Measurements from ENCODE around the gene PGM1.
"Not testable (repeated sequence)": the region's sequence is repeated elsewhere in the genome, so short reads cannot be mapped to it uniquely, and the experiment has no call there.

PGM1 gene

DNA sequence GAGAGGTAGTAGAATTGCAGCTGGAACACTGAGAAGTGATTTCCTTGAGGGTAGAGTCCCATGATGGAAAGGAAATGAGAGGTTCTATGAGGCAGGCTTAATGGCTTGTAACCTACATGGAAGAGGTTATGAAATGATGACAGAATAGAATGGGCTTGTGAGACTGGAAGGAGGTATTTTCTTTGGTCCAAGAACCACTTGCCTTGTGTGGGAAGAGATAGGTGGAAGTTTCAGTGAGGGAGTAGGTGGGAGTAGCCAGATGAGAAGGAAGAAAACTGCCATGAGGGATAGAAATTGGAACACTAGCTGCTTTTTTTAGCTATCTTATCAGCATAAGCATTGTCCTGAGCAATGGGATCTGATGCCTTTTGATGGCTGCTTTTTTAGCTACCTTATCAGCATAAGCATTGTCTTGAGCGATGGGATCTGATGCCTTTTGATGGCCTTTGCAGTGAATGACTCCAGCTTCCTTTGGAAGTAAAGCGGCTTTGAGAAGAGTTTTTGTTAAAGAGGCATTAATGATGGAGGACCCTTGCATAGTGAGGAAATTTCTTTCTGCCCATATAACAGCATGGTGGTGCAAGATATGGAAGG is 18.9 kb upstream of the PGM1 start:
- H3K4me3 ChIP-seq (ENCODE audit: low read length); H3K36me3 ChIP-seq (ENCODE audit: control insufficient read depth, insufficient read depth, low read length); H3K4me1 ChIP-seq (ENCODE audit: control insufficient read depth, insufficient read depth, low read length); H3K9me3 ChIP-seq (ENCODE audit: control insufficient read depth, low read length); H3K27me3 ChIP-seq (ENCODE audit: control insufficient read depth, insufficient read depth, low read length); H3K9ac ChIP-seq (ENCODE audit: low read length): not testable (repeated sequence)

GRCh38 chr1:63575340-63575826 is 17.8 kb upstream of the PGM1 start:
- Histone ChIP-seq H3K4me3 (ENCODE audit: low read length) (no peak overlapping the region), H3K9me3 (ENCODE audit: control insufficient read depth, low read length) (peaks cover under 1% of the 10 kb centered on the region), H3K9ac (ENCODE audit: low read length) (no peak overlapping the region), H3K4me1 (ENCODE audit: control insufficient read depth, insufficient read depth, low read length) (no peaks in the 10 kb centered on the region), H3K27me3 (ENCODE audit: control insufficient read depth, insufficient read depth, low read length) (no peaks in the 10 kb centered on the region), H3K36me3 (ENCODE audit: control insufficient read depth, insufficient read depth, low read length) (no peaks in the 10 kb centered on the region)

GRCh38 chr1:63586326-63586725 is 6.9 kb upstream of the PGM1 start:
- H3K4me1 ChIP-seq (ENCODE audit: control insufficient read depth, insufficient read depth, low read length); H3K27me3 ChIP-seq (ENCODE audit: control insufficient read depth, insufficient read depth, low read length): not testable (repeated sequence)

GRCh38 chr1:63590166-63590560 is 3.0 kb upstream of the PGM1 start:
- H3K4me1 ChIP-seq (ENCODE audit: control insufficient read depth, insufficient read depth, low read length), result peaks cover 8% of the 10 kb centered on the region
- H3K36me3 ChIP-seq (ENCODE audit: control insufficient read depth, insufficient read depth, low read length), result no peaks in the 10 kb centered on the region
- no peak overlapping the region for H3K9ac ChIP-seq (ENCODE audit: low read length)
- no peaks in the 10 kb centered on the region for H3K27me3 ChIP-seq (ENCODE audit: control insufficient read depth, insufficient read depth, low read length)
- no peaks in the 10 kb centered on the region for H3K9me3 ChIP-seq (ENCODE audit: control insufficient read depth, low read length)
- no peak overlapping the region for H3K4me3 ChIP-seq (ENCODE audit: low read length)

More at GRCh38 chr1:63586326-63586725, 6.9 kb upstream of the PGM1 start:
- H3K9ac ChIP-seq (ENCODE audit: low read length); H3K9me3 ChIP-seq (ENCODE audit: control insufficient read depth, low read length); H3K4me3 ChIP-seq (ENCODE audit: low read length); H3K36me3 ChIP-seq (ENCODE audit: control insufficient read depth, insufficient read depth, low read length): not testable (repeated sequence)

DNA sequence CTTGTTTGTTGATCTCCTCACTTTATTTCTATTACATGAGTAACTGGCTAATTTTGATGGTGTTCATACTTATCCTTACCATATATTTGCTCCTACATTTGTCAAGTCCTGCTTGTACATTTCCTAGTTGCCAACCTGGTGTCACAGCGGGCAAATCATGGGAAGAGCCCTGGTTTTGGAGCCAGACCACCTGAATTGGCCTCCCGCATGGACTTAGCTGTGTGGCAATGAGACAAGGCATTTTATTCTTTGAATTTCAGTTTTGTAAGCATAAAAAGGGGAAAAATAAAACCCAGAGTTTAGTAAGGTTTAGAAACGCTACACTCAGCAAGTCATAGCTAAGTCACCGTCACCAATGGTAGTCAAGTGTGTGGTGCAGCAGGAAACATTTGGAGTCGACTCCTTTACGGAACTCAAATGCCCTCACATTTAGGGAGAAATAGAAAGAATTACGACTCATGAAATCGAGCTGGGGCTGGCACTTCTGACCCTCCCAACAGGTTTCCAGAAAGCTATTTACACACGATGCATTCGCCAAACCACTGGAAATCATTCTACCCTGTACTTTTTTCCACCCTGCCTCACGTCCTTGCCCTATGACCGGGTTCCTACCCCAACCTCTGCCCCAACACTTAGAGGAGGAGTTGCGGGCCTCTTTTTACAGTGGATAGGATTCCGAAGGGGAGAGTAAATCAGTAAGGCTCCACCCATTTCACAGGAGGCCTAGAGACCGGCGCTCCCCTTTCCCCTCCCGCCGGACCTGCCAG is 492 bp upstream of the PGM1 start:
- Histone ChIP-seq H3K27me3 (ENCODE audit: control insufficient read depth, insufficient read depth, low read length) (no peaks in the 10 kb centered on the region), H3K4me3 (ENCODE audit: low read length) (peak overlapping the region; percentile 83), H3K9ac (ENCODE audit: low read length) (peak overlapping the region; percentile 86), H3K9me3 (ENCODE audit: control insufficient read depth, low read length) (no peaks in the 10 kb centered on the region), H3K4me1 (ENCODE audit: control insufficient read depth, insufficient read depth, low read length) (peaks cover 8% of the 10 kb centered on the region), H3K36me3 (ENCODE audit: control insufficient read depth, insufficient read depth, low read length) (no peaks in the 10 kb centered on the region)

- Histone ChIP-seq H3K4me1 (ENCODE audit: control insufficient read depth, insufficient read depth, low read length) (peaks cover 8% of the 10 kb centered on the region), H3K4me3 (ENCODE audit: low read length) (peak overlapping the region; percentile 83), H3K9ac (ENCODE audit: low read length) (peak overlapping the region; percentile 86), H3K27me3 (ENCODE audit: control insufficient read depth, insufficient read depth, low read length) (no peaks in the 10 kb centered on the region), H3K36me3 (ENCODE audit: control insufficient read depth, insufficient read depth, low read length) (no peaks in the 10 kb centered on the region), H3K9me3 (ENCODE audit: control insufficient read depth, low read length) (no peaks in the 10 kb centered on the region)
Observed at GRCh38 chr1:63593886-63594605, 835 bp downstream of the PGM1 start.

- no peaks in the 10 kb centered on the region for H3K9me3 ChIP-seq (ENCODE audit: control insufficient read depth, low read length)
- no peaks in the 10 kb centered on the region for H3K36me3 ChIP-seq (ENCODE audit: control insufficient read depth, insufficient read depth, low read length)
- H3K27me3 ChIP-seq (ENCODE audit: control insufficient read depth, insufficient read depth, low read length), result no peaks in the 10 kb centered on the region
- H3K9ac ChIP-seq (ENCODE audit: low read length), result no peak overlapping the region
- no peak overlapping the region for H3K4me3 ChIP-seq (ENCODE audit: low read length)
- peaks cover 8% of the 10 kb centered on the region for H3K4me1 ChIP-seq (ENCODE audit: control insufficient read depth, insufficient read depth, low read length)
Observed at GRCh38 chr1:63595435-63595834, 2.2 kb downstream of the PGM1 start.

DNA sequence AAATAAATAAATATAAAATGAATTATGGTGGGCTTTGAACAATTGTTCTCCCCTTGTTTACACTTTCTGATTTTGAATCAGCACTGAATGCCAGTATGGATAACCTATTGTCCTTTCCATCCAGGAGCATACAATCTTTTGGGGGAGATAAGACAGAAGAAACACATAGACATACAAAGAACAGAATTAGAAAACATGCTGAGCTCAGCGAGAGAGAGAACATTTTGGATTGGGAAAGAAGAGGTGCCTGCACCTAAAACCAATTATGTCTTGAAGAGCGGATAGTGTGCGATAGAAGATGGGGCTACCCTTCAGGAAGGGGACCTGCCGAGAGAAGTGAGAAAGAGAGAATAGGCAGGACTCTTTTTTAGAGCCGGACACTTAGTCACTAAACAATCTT is 6.6 kb downstream of the PGM1 start:
- Histone ChIP-seq H3K9me3 (ENCODE audit: control insufficient read depth, low read length) (no peaks in the 10 kb centered on the region), H3K36me3 (ENCODE audit: control insufficient read depth, insufficient read depth, low read length) (no peaks in the 10 kb centered on the region), H3K4me3 (ENCODE audit: low read length) (no peak overlapping the region), H3K4me1 (ENCODE audit: control insufficient read depth, insufficient read depth, low read length) (no peaks in the 10 kb centered on the region), H3K9ac (ENCODE audit: low read length) (no peak overlapping the region), H3K27me3 (ENCODE audit: control insufficient read depth, insufficient read depth, low read length) (no peaks in the 10 kb centered on the region)

DNA sequence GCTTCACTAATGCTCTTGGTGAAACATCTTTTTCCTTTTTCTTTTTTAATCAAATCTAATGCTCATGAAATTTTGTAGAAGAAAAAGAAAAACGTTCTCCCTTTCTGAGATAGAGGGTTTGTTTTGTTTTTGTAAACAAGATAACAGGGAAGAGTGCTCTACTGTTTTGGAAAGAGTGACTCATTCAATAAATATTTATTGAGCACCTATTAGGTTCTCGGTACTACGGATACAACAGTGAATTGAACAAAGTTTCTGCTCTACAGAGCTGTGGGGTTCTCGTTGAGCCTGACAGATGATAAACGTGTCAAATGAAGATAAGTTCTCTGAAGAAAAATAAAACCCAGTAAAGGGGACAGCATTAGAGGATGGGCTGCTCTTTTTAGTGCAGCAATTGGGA is 7.0 kb downstream of the PGM1 start:
- Histone ChIP-seq H3K9ac (ENCODE audit: low read length) (no peak overlapping the region), H3K27me3 (ENCODE audit: control insufficient read depth, insufficient read depth, low read length) (no peaks in the 10 kb centered on the region), H3K9me3 (ENCODE audit: control insufficient read depth, low read length) (no peaks in the 10 kb centered on the region), H3K36me3 (ENCODE audit: control insufficient read depth, insufficient read depth, low read length) (no peaks in the 10 kb centered on the region), H3K4me1 (ENCODE audit: control insufficient read depth, insufficient read depth, low read length) (no peaks in the 10 kb centered on the region), H3K4me3 (ENCODE audit: low read length) (no peak overlapping the region)

DNA sequence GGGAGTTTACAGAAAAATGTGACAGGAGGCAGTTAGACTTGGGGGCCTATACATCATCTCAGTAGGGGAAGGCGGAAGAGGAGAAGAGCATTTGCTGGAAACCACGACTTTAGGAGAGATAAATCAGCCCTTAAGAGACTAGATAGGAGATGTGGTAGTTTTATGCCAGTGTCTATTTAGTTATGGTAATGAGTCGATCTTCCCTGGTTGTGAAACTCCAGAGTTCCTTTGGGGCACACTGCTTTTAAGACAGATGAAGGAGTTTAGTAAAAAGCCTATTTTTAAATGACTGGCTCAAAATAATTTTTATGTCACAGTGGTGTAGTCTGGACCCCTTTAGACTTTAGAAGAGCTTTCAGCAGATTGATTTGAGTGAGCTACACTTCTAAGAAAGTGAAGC is 7.8 kb downstream of the PGM1 start:
- Histone ChIP-seq H3K9ac (ENCODE audit: low read length) (no peak overlapping the region), H3K4me1 (ENCODE audit: control insufficient read depth, insufficient read depth, low read length) (no peaks in the 10 kb centered on the region), H3K36me3 (ENCODE audit: control insufficient read depth, insufficient read depth, low read length) (no peaks in the 10 kb centered on the region), H3K4me3 (ENCODE audit: low read length) (no peak overlapping the region), H3K9me3 (ENCODE audit: control insufficient read depth, low read length) (no peaks in the 10 kb centered on the region), H3K27me3 (ENCODE audit: control insufficient read depth, insufficient read depth, low read length) (no peaks in the 10 kb centered on the region)

DNA sequence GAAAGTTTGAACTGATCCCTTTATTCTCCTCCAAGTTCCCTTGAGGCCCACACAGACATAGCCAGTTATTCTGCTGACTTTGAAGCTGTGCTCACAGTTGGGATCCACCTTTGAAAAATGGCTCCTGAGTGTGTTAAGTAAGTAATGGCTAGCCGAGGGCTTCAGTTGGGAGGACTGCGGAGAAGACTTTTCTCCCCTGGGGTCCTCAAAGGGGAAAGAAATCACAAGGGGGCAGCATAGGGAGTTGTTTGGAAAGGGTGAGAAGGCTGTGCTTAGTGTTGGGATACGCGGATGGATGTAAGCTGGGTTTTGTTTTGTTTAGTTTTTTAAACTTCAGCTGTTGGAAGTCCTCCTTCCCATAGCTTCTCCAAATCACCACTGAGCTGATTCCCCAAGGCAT is 8.3 kb downstream of the PGM1 start:
- no peak overlapping the region for H3K9ac ChIP-seq (ENCODE audit: low read length)
- no peaks in the 10 kb centered on the region for H3K4me1 ChIP-seq (ENCODE audit: control insufficient read depth, insufficient read depth, low read length)
- H3K9me3 ChIP-seq (ENCODE audit: control insufficient read depth, low read length), result no peaks in the 10 kb centered on the region
- H3K27me3 ChIP-seq (ENCODE audit: control insufficient read depth, insufficient read depth, low read length), result no peaks in the 10 kb centered on the region
- H3K4me3 ChIP-seq (ENCODE audit: low read length), result no peak overlapping the region
- no peaks in the 10 kb centered on the region for H3K36me3 ChIP-seq (ENCODE audit: control insufficient read depth, insufficient read depth, low read length)

GRCh38 chr1:63601912-63602311 is 8.7 kb downstream of the PGM1 start:
- Histone ChIP-seq H3K9me3 (ENCODE audit: control insufficient read depth, low read length) (no peaks in the 10 kb centered on the region), H3K27me3 (ENCODE audit: control insufficient read depth, insufficient read depth, low read length) (no peaks in the 10 kb centered on the region), H3K4me3 (ENCODE audit: low read length) (no peak overlapping the region), H3K4me1 (ENCODE audit: control insufficient read depth, insufficient read depth, low read length) (no peaks in the 10 kb centered on the region), H3K9ac (ENCODE audit: low read length) (no peak overlapping the region), H3K36me3 (ENCODE audit: control insufficient read depth, insufficient read depth, low read length) (no peaks in the 10 kb centered on the region)
